ENCODE data around the gene TAPBP.
A peak's percentile ranks its signal among the peaks of the same experiment; 100 is the strongest.
"Not testable (repeated sequence)": the region's sequence is repeated elsewhere in the genome, so short reads cannot be mapped to it uniquely, and the experiment has no call there.

The TAPBP gene

DNA sequence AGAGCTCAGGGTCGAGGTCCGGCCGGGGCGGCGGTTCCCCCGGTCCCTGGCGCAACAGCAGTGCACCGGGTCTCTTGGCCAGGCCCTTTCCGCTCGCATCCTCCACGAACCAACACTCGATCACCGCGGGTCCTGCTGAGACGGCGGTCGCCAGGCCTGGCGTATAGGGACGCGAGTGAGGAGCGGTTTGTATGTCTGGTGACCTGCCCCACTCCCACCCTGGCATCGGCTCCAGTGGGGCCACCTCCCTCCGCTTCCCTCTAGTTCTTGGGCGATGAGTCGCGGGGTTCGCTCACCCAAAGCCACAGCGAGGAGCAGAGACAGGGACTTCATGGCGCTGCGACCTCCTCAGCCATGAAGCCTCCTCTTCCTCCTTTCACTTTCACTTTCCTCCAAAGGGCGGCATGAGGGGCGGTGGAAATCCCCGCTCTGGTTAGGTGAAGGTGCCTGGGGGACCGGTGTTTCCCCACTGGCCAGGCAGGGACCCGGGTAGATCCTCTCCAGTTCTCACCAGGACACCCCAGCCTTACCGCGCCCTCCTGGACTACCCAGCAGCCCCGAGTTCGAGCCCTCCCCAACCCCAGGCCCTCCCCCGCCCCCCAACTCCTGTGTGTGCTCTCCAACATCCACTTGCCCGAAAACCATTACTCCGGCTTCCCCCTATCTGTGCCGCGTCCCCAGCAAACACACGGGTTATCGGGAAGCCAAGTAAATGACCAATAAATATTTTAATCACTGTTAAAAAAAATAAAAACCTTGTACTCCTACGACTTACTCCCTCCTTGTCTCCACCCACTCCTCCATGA, at the start of gene TAPBP:
Gene TAPBP (minus strand): TSS at position 370 of the 806 bp plus-strand sequence. CDS start 37 bp downstream, at position 333.
- peak; percentile 63 for DNase-seq (ENCODE audit: low read depth, low spot score)

DNA sequence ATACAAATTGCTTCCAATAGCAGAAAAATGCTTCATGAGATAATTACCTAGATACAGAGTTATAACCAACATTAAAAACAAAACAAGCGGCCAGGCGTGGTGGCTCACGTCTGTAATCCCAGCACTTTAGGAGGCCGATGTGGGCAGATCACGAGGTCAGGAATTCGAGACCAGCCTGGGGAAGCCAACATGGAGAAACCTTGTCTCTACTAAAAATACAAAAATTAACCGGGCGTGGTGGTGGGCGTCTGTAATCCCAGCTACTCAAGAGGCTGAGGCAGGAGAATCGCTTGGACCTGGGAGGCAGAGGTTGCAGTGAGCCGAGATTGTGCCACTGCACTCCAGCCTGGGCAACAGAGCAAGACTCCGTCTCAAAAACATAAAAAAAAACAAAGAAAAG, 49.6 kb upstream of the TAPBP start:
- DNase-seq (ENCODE audit: low read depth, low spot score), result not testable (repeated sequence)

- DNase-seq (ENCODE audit: low read depth, low spot score), result no peak
These were observed 45.5 kb upstream of the TAPBP start for GRCh38 chr6:33359331-33359730.

DNA sequence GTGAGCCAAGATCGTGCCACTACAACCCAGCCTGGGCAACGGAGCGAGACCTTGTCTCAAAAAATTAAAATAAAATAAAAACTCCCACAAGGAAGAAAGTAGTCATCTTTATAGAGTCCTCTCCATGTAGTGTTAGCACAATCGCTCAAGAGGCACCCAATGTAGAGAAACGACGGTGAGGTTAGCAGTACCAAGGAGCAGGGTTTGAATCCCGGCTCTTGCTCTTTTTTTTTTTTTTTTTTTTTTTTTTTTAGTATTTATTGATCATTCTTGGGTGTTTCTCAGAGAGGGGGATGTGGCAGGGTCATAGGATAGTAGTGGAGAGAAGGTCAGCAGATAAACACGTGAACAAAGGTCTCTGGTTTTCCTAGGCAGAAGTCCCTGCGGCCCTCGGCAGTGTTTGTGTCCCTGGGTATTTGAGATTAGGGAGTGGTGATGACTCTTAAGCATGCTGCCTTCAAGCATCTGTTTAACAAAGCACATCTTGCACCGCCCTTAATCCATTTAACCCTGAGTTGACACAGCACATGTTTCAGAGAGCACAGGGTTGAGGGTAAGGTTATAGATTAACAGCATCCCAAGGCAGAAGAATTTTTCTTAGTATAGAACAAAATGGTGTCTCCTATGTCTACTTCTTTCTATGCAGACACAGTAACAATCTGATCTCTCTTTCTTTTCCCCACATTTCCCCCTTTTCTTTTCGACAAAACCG, 43.4 kb upstream of the TAPBP start:
- not testable (repeated sequence) for DNase-seq (ENCODE audit: low read depth, low spot score)

- DNase-seq (ENCODE audit: low read depth, low spot score), result no peak
These were observed 42.4 kb upstream of the TAPBP start for GRCh38 chr6:33356295-33356694.

DNA sequence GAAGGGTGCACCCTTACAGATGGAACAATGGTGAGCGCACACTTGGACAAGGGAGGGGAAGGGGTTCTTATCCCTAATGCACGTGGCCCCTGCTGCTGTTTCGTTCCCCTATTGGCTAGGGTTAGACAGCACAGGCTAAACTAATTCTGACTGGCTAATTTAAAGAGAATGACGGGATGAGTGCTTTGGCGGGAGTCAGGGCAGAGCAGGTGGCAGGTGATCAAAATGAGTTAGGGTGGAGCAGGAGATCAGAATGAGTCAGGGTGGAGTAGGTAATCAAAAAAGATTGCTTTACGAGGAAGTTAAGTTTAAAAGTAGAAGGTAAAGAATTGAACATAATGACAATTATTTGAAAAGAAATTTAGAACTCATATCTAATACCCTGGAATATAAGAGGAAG, 42.0 kb upstream of the TAPBP start:
- not testable (repeated sequence) for DNase-seq (ENCODE audit: low read depth, low spot score)

- DNase-seq (ENCODE audit: low read depth, low spot score), result no peak
These were observed 33.9 kb upstream of the TAPBP start for GRCh38 chr6:33347816-33348215.

- DNase-seq (ENCODE audit: low read depth, low spot score), result not testable (repeated sequence)
These were observed 33.1 kb upstream of the TAPBP start for GRCh38 chr6:33346972-33347371.

GRCh38 chr6:33344701-33345697, 31.1 kb upstream of the TAPBP start:
- peak; percentile 81 for DNase-seq (ENCODE audit: low read depth, low spot score)

GRCh38 chr6:33343953-33344611, 30.2 kb upstream of the TAPBP start:
- DNase-seq (ENCODE audit: low read depth, low spot score), result no peak

- not testable (repeated sequence) for DNase-seq (ENCODE audit: low read depth, low spot score)
These were observed 29.7 kb upstream of the TAPBP start for GRCh38 chr6:33343606-33343952.

GRCh38 chr6:33339193-33339592, 25.3 kb upstream of the TAPBP start:
- DNase-seq (ENCODE audit: low read depth, low spot score), result no peak

GRCh38 chr6:33336495-33336894, 22.6 kb upstream of the TAPBP start:
- DNase-seq (ENCODE audit: low read depth, low spot score), result no peak

GRCh38 chr6:33335916-33336315, 22.0 kb upstream of the TAPBP start:
- no peak for DNase-seq (ENCODE audit: low read depth, low spot score)

- no peak for DNase-seq (ENCODE audit: low read depth, low spot score)
These were observed 19.8 kb upstream of the TAPBP start for GRCh38 chr6:33333666-33334065.

DNA sequence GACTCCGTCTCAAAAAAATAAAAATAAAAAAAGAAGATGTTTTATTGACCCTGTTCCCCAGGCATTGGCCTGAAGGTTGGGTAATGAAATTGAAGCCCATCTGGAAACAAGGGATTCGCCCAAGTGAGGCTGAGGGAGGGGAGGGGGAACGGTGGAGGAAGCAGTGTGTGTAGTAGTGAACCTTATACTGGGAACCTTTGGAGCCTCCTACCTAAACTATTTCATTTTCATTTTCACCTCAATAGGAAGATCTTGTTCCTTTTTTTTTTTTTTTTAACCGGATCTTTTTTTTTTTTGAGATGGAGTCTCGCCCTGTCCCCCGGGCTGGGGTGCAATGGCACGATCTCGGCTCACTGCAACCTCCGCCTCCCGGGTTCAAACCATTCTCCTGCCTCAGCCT, 16.9 kb upstream of the TAPBP start:
- DNase-seq (ENCODE audit: low read depth, low spot score), result no peak

DNA sequence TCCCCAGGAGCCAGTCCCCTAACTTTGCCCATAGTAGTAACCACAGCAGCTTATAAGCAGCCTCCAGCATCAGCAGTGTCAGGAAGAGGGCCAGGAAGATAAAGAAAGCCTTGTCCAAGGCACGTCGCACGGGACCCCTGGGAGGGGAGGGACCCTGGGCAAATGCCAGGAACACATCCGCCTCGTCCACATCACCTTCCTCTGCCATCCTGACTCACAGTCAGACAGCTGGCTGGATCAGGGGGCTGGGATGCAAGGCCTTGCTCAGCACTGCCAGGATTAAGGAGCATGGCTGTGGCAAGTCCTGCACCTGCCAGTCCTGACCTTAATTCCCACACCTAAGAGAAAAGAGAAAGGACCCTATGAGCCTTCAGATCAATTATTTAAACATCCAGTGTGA, 15.2 kb upstream of the TAPBP start:
- DNase-seq (ENCODE audit: low read depth, low spot score), result no peak

DNA sequence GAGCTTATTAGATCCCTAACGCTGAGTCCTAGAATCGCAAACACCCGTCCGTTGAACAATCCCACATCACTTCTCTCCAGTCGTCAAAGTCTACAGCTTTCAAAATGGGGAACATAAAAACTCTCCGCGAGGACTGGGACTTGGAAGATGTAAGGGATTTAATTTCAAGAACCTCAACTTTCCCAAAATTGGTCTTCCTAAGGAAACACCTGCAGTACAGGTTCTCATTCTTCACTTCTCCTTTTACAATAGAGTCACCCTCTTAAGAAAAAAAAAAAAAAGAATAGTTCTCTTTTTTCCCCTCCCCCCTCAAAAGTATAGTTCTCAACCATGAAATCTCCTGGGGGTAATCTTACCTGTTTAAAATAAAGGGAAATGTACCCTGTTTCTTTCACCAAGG, 10.2 kb upstream of the TAPBP start:
- no peak for DNase-seq (ENCODE audit: low read depth, low spot score)

GRCh38 chr6:33323623-33323948, 9.7 kb upstream of the TAPBP start:
- no peak for DNase-seq (ENCODE audit: low read depth, low spot score)

- DNase-seq (ENCODE audit: low read depth, low spot score), result no peak
These were observed 7.3 kb upstream of the TAPBP start for GRCh38 chr6:33321227-33321626.
